ENCODE measurements around the gene GPR87.

Gene GPR87

GRCh38 chr3:151264605-151265004, 52.0 kb downstream of the GPR87 start:
- H3K27ac ChIP-seq (ENCODE audit: low read depth, low read length): no peak overlapping the region
- 100% methylated on average over 1 of the region's 1 CpG for WGBS

GRCh38 chr3:151262871-151263525, 53.6 kb downstream of the GPR87 start:
- Histone ChIP-seq H3K4me1 (ENCODE audit: insufficient read depth, low read length) (peaks cover 18% of the 10 kb centered on the region; the same call in 1 of the 2 replicates), H3K4me3 (ENCODE audit: low read length) (no peak overlapping the region), H3K9me3 (ENCODE audit: insufficient read depth, low read depth, low read length) (no peaks in the 10 kb centered on the region), H3K27ac (ENCODE audit: low read depth, low read length) (no peak overlapping the region), H3K9ac (ENCODE audit: low read depth, low read length) (no peak overlapping the region), H3K27me3 (ENCODE audit: insufficient read depth, low read length) (no peaks in the 10 kb centered on the region), H3K36me3 (ENCODE audit: insufficient read depth, low read length) (peaks cover 3% of the 10 kb centered on the region; the same call in 1 of the 2 replicates)
- WGBS: 92% methylated on average over 8 of the region's 8 CpGs

More at GRCh38 chr3:151264605-151265004, 52.0 kb downstream of the GPR87 start:
- H3K27me3 ChIP-seq (ENCODE audit: insufficient read depth, low read length): no peaks in the 10 kb centered on the region
- peaks cover 3% of the 10 kb centered on the region; the same call in 1 of the 2 replicates for H3K36me3 ChIP-seq (ENCODE audit: insufficient read depth, low read length)
- no peak overlapping the region for H3K9ac ChIP-seq (ENCODE audit: low read depth, low read length)
- peaks cover 14% of the 10 kb centered on the region; the same call in 1 of the 2 replicates for H3K4me1 ChIP-seq (ENCODE audit: insufficient read depth, low read length)
- H3K4me3 ChIP-seq (ENCODE audit: low read length): no peak overlapping the region
- H3K9me3 ChIP-seq (ENCODE audit: insufficient read depth, low read depth, low read length): no peaks in the 10 kb centered on the region

GRCh38 chr3:151259664-151260063, 57.0 kb downstream of the GPR87 start:
- H3K4me1 ChIP-seq (ENCODE audit: insufficient read depth, low read length): 0 out of 2 replicates have a peak, but pooled peaks cover 4% of the 10 kb centered on the region
- H3K4me3 ChIP-seq (ENCODE audit: low read length): no peak overlapping the region
- peaks cover 3% of the 10 kb centered on the region; the same call in 1 of the 2 replicates for H3K36me3 ChIP-seq (ENCODE audit: insufficient read depth, low read length)
- no peaks in the 10 kb centered on the region for H3K27me3 ChIP-seq (ENCODE audit: insufficient read depth, low read length)
- H3K9ac ChIP-seq (ENCODE audit: low read depth, low read length): no peak overlapping the region
- no peak overlapping the region for H3K27ac ChIP-seq (ENCODE audit: low read depth, low read length)
- H3K9me3 ChIP-seq (ENCODE audit: insufficient read depth, low read depth, low read length): no peaks in the 10 kb centered on the region
- 84% methylated on average over 3 of the region's 3 CpGs for WGBS

- H3K9ac ChIP-seq (ENCODE audit: low read depth, low read length): no peak overlapping the region
Observed at GRCh38 chr3:151256749-151257148, 59.9 kb downstream of the GPR87 start.

GRCh38 chr3:151248772-151249337, 67.8 kb downstream of the GPR87 start:
- Histone ChIP-seq H3K4me1 (ENCODE audit: insufficient read depth, low read length) (no peaks in the 10 kb centered on the region), H3K27ac (ENCODE audit: low read depth, low read length) (no peak overlapping the region), H3K27me3 (ENCODE audit: insufficient read depth, low read length) (no peaks in the 10 kb centered on the region), H3K36me3 (ENCODE audit: insufficient read depth, low read length) (no peaks in the 10 kb centered on the region), H3K4me3 (ENCODE audit: low read length) (no peak overlapping the region), H3K9ac (ENCODE audit: low read depth, low read length) (no peak overlapping the region), H3K9me3 (ENCODE audit: insufficient read depth, low read depth, low read length) (no peaks in the 10 kb centered on the region)
- whole genome bisulfite sequencing: 87% methylated on average over 3 of the region's 3 CpGs

More at GRCh38 chr3:151256749-151257148, 59.9 kb downstream of the GPR87 start:
- H3K27ac ChIP-seq (ENCODE audit: low read depth, low read length): no peak overlapping the region
- no peaks in the 10 kb centered on the region for H3K9me3 ChIP-seq (ENCODE audit: insufficient read depth, low read depth, low read length)
- 0 out of 2 replicates have a peak, but pooled peaks cover 4% of the 10 kb centered on the region for H3K4me1 ChIP-seq (ENCODE audit: insufficient read depth, low read length)
- no peak overlapping the region for H3K4me3 ChIP-seq (ENCODE audit: low read length)
- H3K27me3 ChIP-seq (ENCODE audit: insufficient read depth, low read length): no peaks in the 10 kb centered on the region
- 98% methylated on average over 1 of the region's 1 CpG for WGBS
- peaks cover 3% of the 10 kb centered on the region; the same call in 1 of the 2 replicates for H3K36me3 ChIP-seq (ENCODE audit: insufficient read depth, low read length)

Measured in HUES64 (cell line).